Thymus (tissue), 11 donors: Measurements from ENCODE around the gene OR4B1. TPM values are rescaled to one million over a fixed set of nuclear protein-coding genes. Genes with fewer than 3 reads are reported as not detected.
"Not testable (repeated sequence)": the region's sequence is repeated elsewhere in the genome, so short reads cannot be mapped to it uniquely, and the experiment has no call there.

ENCODE experiments used
- DNase-seq, 9 donors: peaks; one replicate each; pipeline ENCODE4 v3.0.0-alpha.2; 2013; ENCODE audit warnings: low spot score in 9 of 9, low read depth in 6 of 9, missing footprints in 1 of 9
- H3K27ac ChIP-seq, 2 donors: one replicate each; pipeline ENCODE4 v1.5.1; 2013; ENCODE audit warnings: control low read depth in 1 of 2, low read depth in 1 of 2, low read length in 1 of 2, mild to moderate bottlenecking in 1 of 2, moderate library complexity in 1 of 2
- H3K27me3 ChIP-seq, 2 donors: one replicate each; pipeline ENCODE4 v1.5.1; 2013; ENCODE audit warnings: low read length in 1 of 2; ENCODE audit not compliant: control insufficient read depth in 2 of 2, insufficient read depth in 1 of 2
- H3K36me3 ChIP-seq, 2 donors: one replicate each; pipeline ENCODE4 v1.5.1; 2013; ENCODE audit warnings: low read length in 1 of 2, mild to moderate bottlenecking in 1 of 2, moderate library complexity in 1 of 2; ENCODE audit not compliant: control insufficient read depth in 2 of 2, insufficient read depth in 2 of 2
- H3K4me1 ChIP-seq, 2 donors: one replicate each; pipeline ENCODE4 v1.5.1; 2013; ENCODE audit warnings: low read length in 2 of 2; ENCODE audit not compliant: control insufficient read depth in 2 of 2, insufficient read depth in 2 of 2
- H3K4me3 ChIP-seq, 2 donors: one replicate each; pipeline ENCODE4 v1.5.1; 2013; ENCODE audit warnings: low read length in 2 of 2, control low read depth in 1 of 2, mild to moderate bottlenecking in 1 of 2
- H3K9me3 ChIP-seq, 2 donors: one replicate each; pipeline ENCODE4 v1.5.1; 2013; ENCODE audit warnings: low read length in 1 of 2, mild to moderate bottlenecking in 1 of 2; ENCODE audit not compliant: control insufficient read depth in 2 of 2, insufficient read depth in 1 of 2
- WGBS: extraction: QIAGEN DNeasy Blood & Tissue Kit; methylation state at CpG from one replicate; pipeline ENCODE4 v1.1.7; 2013; 5-methylcytosine and 5-hydroxymethylcytosine counted together
- polyA plus RNA-seq: library from polyadenylated mRNA; stranded (reverse); fragments of 200-250 nt; gene quantifications from one replicate; pipeline ENCODE4 v1.2.3, GENCODE V29; 2013
- total RNA-seq: library from RNA; stranded (reverse); fragments of 120-200 nt; gene quantifications from one replicate; pipeline ENCODE4 v1.2.4, GENCODE V29; 2013
- donor health status: healthy.

OR4B1 gene
- total and polyA plus RNA-seq, 2 donors: 0.02 TPM; not detected in 1

GRCh38 chr11:48180627-48181026, 36.0 kb upstream of the OR4B1 start:
- H3K27ac ChIP-seq: no peak overlapping the region
- no peaks in the 10 kb centered on the region for H3K4me1 ChIP-seq
- no peaks in the 10 kb centered on the region for H3K36me3 ChIP-seq
- WGBS: 86% methylated on average over 6 of the region's 6 CpGs
- no peak for DNase-seq
- no peak overlapping the region for H3K4me3 ChIP-seq
- H3K9me3 ChIP-seq: no peaks in the 10 kb centered on the region
- H3K27me3 ChIP-seq: no peaks in the 10 kb centered on the region

GRCh38 chr11:48182860-48183526, 33.6 kb upstream of the OR4B1 start:
- Histone ChIP-seq H3K27me3 (no peaks in the 10 kb centered on the region), H3K9me3 (no peaks in the 10 kb centered on the region), H3K36me3 (no peaks in the 10 kb centered on the region), H3K4me1 (no peaks in the 10 kb centered on the region), H3K27ac (no peak overlapping the region), H3K4me3 (no peak overlapping the region)
- no peak for DNase-seq
- 86% methylated on average over 4 of the region's 4 CpGs for WGBS

- no peaks in the 10 kb centered on the region for H3K4me1 ChIP-seq
- no peaks in the 10 kb centered on the region for H3K27me3 ChIP-seq
- no peaks in the 10 kb centered on the region for H3K9me3 ChIP-seq
- no peaks in the 10 kb centered on the region for H3K36me3 ChIP-seq
- no peak overlapping the region for H3K4me3 ChIP-seq
- no peak for DNase-seq
- no peak overlapping the region for H3K27ac ChIP-seq
Measured at GRCh38 chr11:48184452-48184851, 32.2 kb upstream of the OR4B1 start.

- H3K9me3 ChIP-seq, H3K4me3 ChIP-seq, DNase-seq, H3K27ac ChIP-seq, H3K27me3 ChIP-seq, H3K4me1 ChIP-seq, H3K36me3 ChIP-seq: not testable (repeated sequence)
- WGBS: 54% methylated on average over 10 of the region's 10 CpGs
Measured at GRCh38 chr11:48190906-48191654, 25.5 kb upstream of the OR4B1 start.

GRCh38 chr11:48193876-48194275, 22.7 kb upstream of the OR4B1 start:
- no peak overlapping the region for H3K4me3 ChIP-seq
- H3K27me3 ChIP-seq: no peaks in the 10 kb centered on the region
- no peaks in the 10 kb centered on the region for H3K4me1 ChIP-seq
- no peaks in the 10 kb centered on the region for H3K9me3 ChIP-seq
- 80% methylated on average over 2 of the region's 2 CpGs for WGBS
- no peak for DNase-seq
- no peaks in the 10 kb centered on the region for H3K36me3 ChIP-seq
- no peak overlapping the region for H3K27ac ChIP-seq

- no peak overlapping the region for H3K4me3 ChIP-seq
- WGBS: 96% methylated on average over 2 of the region's 2 CpGs
- no peak for DNase-seq
- no peaks in the 10 kb centered on the region for H3K9me3 ChIP-seq
- H3K27me3 ChIP-seq: no peaks in the 10 kb centered on the region
- H3K4me1 ChIP-seq: no peaks in the 10 kb centered on the region
- H3K27ac ChIP-seq: no peak overlapping the region
- no peaks in the 10 kb centered on the region for H3K36me3 ChIP-seq
Measured at GRCh38 chr11:48207881-48208280, 8.7 kb upstream of the OR4B1 start.

GRCh38 chr11:48210052-48210451, 6.6 kb upstream of the OR4B1 start:
- Histone ChIP-seq H3K36me3 (no peaks in the 10 kb centered on the region), H3K27me3 (no peaks in the 10 kb centered on the region), H3K4me3 (no peak overlapping the region), H3K4me1 (no peaks in the 10 kb centered on the region), H3K9me3 (no peaks in the 10 kb centered on the region), H3K27ac (no peak overlapping the region)
- no peak for DNase-seq
- 35% methylated on average over 7 of the region's 7 CpGs for WGBS

GRCh38 chr11:48228761-48229160, 12.2 kb downstream of the OR4B1 start:
- Histone ChIP-seq H3K4me1 (no peaks in the 10 kb centered on the region), H3K27me3 (no peaks in the 10 kb centered on the region), H3K4me3 (no peak overlapping the region), H3K36me3 (no peaks in the 10 kb centered on the region), H3K27ac (no peak overlapping the region), H3K9me3 (peaks cover 0 to 13% of the 10 kb centered on the region in 2 donors)
- no peak for DNase-seq
- 84% methylated on average over 18 of the region's 18 CpGs for WGBS

GRCh38 chr11:48230057-48230456, 13.4 kb downstream of the OR4B1 start:
- not testable (repeated sequence) for H3K27me3 ChIP-seq, H3K27ac ChIP-seq, H3K4me3 ChIP-seq, H3K36me3 ChIP-seq, H3K4me1 ChIP-seq, DNase-seq
- 88% methylated on average over 11 of the region's 11 CpGs for WGBS
- H3K9me3 ChIP-seq: peaks cover 0 to 13% of the 10 kb centered on the region in 2 donors
